NK-92 (cell line): Measurements from ENCODE around the gene PHF2.

ENCODE experiments used
- DNase-seq: peaks from one replicate; lab custom pipeline; 2025; ENCODE audit not compliant: unreplicated experiment; lab: John Stamatoyannopoulos, UW

The PHF2 gene

DNA sequence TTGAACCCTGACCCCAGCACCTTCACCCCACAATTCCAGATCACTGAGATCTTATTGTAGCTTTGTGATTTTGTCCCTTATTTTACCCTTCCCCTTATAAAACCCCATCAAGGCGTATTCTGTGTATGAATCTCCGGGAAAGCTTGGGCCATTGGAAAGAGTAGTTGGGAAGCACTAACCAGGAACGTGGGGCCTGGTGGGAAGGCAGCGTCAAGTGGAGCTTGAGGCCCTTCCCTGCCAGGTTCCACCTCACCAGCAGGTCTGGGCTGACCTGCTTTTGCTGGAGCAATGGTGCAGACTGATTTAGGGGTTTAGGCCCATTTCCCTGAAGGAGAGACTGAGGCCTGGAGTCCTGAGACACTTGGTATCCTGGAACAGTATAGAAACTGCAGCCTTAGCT, 9.3 kb downstream of the PHF2 start:
- DNase-seq, result no peak

DNA sequence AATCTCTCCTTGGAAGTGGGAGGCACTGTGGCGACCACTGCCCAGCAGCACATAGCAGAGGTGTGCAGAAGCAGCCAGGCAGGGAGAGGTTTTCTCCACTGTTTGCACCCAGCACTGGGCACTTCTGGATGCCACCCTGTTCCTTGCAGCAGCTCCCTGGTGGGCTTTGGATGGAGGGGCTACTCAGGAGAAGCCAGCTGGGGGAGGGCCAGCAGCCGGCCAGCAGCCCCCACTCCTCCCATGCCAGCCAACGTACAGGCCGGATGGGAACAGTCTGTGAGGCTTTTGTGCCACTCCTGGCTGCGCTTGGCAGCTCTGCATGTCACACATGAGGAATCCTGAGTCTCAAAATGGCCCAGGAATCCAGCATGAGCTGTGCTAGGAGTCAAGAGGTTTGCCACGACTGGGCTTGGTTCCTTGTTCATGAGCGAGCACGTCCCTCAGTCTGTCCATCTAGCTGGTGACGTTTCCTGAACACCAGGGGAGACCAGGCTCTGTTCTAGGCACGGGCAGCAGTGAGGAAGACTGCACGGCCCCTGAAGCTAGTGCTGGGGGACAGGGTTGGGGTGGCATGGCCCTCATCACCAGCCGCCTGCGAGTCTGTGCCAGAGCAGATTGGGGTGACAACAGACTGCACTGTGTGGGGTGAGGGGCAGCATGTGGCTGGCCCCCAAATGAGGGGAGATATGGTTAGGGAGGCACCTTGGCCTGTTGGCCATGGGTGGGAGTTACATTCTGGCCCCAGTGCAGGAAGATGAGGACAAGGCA, 10.1 kb downstream of the PHF2 start:
- DNase-seq, result no peak

- DNase-seq, result no peak
These were observed 10.9 kb downstream of the PHF2 start for GRCh38 chr9:93587284-93587650.

DNA sequence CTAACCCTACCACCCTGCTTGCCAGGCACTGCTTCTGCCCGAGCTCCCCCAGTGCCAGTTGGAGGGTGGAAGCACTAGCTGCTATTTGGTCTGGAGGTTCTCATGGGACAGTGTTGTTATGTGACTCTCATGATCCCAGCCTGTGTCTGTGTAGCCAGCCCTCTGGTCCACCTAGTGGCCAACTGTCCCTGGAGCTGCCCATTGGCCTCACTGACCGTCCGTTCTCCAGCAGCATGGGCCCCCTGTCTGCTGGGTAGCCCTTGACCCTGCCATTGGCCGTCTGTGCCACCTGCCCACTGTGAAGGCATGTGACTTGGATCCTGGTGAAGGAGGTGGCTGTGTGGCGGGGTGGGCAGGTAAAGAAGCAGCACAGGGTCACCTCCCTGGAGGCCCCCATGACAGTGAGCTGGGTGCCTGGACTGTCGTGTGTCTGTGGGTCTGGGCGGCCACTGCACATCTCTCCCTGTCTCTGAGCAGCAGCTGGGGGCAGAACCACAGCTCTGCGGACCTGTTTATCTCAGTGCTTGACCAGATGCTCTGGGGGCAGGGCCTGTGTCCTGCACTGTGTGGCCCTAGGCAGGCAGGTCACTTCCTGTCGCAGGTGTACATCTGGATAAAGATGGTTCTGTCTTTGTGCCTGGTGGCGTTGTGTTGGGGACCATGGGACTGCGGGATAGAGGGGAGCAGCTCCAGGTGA, 11.4 kb downstream of the PHF2 start:
- no peak for DNase-seq

DNA sequence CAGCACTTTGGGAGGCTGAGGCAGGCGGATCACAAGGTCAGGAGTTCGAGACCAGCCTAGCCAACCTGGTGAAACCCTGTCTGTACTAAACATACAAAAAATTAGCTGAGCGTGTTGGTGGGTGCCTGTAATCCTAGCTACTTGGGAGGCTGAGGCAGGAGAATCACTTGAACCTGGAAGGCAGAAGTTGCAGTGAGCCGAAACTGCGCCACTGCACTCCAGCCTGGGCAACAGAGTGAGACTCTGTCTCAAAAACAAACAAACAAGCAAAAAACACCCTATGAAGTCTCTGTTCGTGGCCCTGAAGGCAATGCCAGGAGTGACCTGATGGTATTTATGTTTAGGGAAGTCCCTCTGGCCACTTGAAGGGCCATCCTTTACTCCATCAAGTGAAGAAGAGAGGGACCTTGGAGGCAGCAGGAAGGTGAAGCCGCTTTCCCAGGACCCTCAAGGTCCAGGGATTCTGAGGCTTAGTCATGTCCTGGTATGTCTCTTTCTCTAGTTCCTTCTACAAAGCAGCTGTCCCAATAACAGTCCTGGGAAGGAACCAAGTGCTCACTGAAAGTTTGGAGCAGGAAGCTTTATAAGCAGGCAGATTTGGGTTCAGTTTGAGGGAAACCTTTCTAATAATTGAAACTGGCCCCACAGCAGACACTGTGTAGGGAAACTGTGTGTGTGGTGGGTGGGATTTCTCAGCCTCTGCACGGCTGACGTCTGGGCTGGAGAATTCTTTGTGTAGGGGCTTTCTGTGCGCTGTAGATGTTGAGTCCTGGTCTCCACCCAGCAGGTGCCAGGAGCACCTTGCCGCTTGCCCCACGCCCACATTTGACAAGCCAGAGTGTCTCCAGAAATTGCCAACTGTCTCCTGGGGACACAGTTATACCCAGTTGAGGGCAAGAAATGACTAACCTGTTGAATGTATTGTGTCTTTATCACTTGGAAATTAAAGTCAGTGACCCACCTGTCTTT, 12.5 kb downstream of the PHF2 start:
- DNase-seq, result no peak

GRCh38 chr9:93589688-93590087, 13.3 kb downstream of the PHF2 start:
- no peak for DNase-seq

GRCh38 chr9:93590609-93591234, 14.3 kb downstream of the PHF2 start:
- no peak for DNase-seq

DNA sequence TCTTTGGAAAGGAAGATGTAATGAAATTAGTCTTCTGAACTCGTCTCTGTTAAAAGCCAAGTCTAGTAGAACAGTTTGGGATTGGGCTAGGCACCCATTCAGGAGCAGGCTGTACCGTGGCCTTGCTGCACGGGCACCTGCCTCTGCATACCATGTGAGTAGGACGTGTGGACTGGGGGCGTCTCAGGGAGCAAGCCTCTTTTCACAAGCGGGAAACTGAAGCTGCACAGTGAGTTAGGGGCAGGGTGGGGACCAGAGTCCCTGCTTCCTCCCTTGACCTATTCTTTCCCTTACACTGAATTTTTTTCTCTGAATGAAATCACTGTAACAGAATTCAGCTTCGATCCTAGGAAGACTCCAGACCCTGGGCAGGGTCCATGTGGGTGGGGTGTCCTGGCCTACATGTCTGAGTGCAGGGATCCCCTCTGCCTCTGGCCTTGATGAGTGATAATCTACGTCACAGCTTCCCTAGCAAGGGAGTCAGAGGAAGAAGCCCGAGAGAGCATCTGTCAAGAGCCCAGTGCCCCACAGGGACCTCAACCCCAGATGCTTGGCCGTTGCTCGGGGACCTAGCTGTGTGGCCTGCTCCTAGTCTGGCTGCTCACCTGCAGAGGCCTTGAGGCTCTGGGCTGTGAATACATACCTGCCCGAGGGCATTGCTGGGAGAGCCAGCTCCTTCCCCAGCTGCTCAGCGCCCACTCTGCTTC, 15.1 kb downstream of the PHF2 start:
- no peak for DNase-seq

DNA sequence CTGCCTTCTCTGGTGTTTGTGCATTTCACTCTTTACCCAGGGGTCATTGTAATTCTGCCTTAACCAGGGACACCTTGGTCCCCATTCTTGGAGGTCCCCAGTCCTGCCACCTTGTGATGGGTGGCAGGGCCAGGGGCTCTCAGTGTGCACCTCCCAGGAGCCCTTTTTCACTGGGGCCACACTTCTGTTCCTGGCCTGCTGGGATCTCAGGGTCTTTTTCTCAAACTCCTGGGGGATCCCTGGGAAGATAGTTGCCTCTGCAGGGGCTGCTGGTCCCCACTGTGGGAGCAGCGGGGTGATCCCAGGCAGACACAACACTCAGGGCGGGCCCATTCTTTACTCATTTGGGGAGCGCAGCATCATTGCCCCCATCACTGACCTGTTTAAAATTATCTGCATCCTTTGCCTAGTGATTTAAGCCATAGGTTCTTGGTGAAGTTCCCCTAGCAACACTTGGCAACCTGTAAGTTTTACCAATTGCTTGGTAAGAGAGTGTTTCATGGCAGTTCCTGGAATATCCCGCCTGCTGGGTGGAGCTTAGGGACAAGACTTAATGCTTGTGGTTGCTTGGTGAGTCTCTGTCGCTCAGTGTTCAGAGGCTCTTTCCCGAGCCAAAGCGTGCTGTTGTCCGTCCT, 15.7 kb downstream of the PHF2 start:
- DNase-seq, result no peak

DNA sequence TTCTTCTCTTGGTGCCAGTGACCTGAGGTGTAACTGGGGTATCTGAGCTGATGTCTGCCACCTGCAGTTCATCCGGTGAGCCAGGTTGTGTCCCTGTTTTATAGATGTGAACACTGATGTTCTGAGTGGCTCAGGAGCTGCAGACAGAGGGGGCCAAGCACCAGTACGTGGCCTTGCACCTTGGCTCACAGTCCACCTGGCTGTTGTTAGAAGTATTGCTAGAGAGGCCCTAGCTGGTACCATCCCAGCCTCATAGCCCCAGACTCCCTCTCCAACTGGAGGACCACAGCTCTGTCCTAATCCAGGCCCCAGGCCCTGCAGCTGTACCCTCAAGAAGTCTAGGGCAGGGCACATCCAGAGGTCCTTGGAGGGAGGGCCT, 16.2 kb downstream of the PHF2 start:
- no peak for DNase-seq

DNA sequence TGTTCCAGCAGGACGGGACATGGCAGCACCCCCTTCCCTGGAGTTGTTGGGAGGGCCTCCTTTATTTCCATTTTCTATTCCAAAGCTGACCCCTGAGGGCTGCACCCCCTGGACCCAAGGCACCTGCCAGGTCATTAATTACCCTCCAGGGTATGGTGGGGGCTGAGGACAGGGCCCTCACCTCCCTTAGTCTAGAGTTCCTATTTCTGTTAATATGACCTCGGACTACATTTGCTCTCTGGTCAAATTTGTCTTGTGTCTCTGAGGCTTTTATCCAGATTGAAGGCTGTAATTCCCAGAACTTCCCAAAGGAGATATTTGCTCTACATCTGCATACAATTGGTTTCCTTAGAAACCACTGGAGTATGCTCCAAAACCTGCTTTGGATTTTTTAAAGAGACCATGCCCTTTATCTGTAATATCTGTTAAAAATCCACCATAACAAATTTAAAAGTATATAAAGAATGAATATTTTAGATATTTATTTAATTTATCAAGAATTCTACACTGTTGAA, 16.8 kb downstream of the PHF2 start:
- no peak for DNase-seq

- no peak for DNase-seq
These were observed 17.8 kb downstream of the PHF2 start for GRCh38 chr9:93594041-93594756.

DNA sequence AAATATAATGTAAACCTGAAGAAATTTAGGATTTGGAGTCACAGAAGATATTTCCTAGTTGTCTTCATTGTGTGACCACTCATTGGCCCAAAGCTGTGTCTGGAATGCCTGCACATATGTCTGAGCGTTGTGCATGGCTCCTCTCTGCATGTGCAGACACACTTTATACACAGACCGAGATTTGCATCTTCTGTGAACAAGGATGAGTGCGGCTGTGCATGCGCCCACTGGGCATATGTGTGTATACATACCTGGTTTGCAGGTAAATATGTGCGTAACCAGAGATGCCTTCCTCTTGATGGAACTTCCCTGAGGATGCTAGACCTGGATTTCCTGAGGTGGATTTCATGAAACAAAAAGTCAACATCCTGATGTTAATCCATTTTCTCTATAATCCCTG, 19.1 kb downstream of the PHF2 start:
- DNase-seq, result no peak

DNA sequence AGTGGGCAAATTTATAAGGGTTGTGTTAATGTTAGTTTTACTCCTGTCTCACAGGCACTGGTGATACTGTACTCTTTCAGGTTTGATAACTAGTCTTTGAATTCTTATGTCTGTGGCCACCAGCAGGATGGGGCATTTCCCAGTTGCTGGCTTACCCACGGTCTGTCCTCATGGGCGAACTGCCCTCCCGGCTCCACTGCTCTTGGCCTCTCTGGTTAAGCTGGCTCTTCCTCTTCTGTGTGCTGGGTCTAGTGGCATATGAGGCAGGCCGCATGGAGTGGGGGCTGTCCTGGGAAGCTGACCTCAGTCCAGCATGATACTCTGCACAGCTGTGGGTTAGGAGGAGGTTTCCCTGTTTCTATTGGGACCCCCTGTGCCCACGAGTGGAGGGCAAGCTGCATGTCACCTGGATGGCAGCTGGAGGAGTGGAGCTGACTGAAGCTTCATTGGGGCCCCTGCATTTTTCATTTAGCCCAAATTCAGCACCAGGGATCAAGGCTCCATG, 19.5 kb downstream of the PHF2 start:
- no peak for DNase-seq

DNA sequence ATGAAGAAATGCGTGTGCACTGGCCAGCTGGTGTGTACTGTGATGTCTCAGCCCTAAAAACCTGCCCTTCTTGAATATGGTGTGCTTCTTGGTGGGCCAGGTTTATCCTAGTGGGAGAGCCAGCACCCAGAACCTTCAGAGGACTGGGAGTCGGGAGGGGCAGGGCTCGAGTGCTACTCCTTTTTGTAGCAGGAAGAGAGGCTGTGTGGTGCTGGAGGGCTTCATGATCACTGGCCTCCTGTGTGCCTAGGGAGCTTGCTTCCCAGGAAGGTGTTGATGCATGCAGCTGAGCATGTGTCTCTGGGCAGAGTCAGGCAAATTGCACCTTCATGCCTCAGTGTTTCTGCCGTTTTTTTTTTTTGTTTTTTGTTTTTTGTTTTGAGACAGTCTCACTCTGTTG, 20.0 kb downstream of the PHF2 start:
- no peak for DNase-seq

- DNase-seq, result no peak
These were observed 20.8 kb downstream of the PHF2 start for GRCh38 chr9:93597142-93597706.

- no peak for DNase-seq
These were observed 21.7 kb downstream of the PHF2 start for GRCh38 chr9:93597871-93598646.

DNA sequence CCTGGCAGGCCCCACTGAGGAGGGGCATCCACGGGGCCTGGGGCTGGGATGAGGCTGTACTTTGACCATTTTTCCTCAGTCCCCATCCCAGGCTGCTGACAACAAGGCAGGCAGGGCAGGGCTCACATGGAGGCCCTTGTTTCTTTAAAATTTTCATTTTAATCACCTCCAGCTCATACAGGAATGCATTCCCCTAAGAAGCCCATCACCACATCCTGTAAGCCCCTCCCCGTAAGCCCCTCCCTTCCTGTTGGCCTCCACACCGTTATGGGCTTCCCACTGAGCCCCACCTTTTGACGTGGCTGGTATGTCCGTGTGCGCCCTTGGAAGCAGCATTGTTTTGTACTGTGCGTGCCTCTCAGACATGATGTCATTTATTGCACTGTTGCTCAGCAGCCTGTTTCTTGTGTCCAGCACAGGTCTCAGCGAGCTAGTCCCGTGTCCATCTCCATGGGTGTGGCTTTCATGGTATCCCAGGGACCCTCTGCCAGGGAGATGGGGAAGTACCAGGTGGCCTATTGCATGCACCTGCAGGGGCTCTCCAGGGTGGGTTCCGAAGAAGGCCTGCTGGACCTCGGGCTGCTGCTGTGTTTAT, 22.4 kb downstream of the PHF2 start:
- DNase-seq, result no peak
